GM19468 (cell line): Measurements from ENCODE around the gene SCO2.

Experiments
- ATAC-seq: cut with Tn5 transposase; IDR thresholded peaks from one replicate; pipeline ENCODE4 v1.9.1; 2021; ENCODE audit warnings: mild to moderate bottlenecking, moderate library complexity, moderate number of reproducible peaks; ENCODE audit not compliant: unreplicated experiment; ENCODE audit errors: extremely low read depth

Gene SCO2

DNA sequence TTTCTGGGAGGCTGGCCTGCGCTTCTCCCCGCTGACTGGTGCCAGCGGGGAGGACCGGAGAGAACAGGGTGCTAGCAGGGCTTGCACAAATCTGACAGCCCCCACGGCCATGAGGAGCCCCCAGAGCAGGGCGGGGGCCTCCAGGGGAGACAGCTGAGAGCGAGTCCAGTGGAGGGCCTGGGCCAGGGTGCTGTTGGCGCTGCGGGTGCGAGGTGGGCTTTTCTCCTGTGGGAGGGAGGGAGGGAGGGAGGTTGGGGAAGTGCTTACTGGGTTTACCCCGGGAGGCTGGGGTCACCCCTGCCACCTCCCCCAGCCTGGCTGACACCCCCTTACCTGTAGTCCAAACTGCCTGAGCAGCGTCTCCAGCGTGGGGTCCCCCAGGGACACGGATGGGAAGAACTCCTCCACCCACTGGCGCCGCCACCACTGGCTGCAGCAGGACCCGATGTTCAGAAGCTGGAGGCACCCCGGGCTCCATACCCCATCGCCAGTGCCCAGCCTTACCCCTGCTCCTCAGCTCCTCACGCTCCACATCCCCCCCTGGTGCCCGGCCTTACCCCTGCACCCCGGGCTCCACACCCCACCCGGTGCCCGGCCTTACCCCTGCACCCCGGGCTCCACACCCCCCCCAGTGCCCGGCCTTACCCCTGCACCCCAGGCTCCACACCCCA is 21.8 kb downstream of the SCO2 start:
- no peak for ATAC-seq

DNA sequence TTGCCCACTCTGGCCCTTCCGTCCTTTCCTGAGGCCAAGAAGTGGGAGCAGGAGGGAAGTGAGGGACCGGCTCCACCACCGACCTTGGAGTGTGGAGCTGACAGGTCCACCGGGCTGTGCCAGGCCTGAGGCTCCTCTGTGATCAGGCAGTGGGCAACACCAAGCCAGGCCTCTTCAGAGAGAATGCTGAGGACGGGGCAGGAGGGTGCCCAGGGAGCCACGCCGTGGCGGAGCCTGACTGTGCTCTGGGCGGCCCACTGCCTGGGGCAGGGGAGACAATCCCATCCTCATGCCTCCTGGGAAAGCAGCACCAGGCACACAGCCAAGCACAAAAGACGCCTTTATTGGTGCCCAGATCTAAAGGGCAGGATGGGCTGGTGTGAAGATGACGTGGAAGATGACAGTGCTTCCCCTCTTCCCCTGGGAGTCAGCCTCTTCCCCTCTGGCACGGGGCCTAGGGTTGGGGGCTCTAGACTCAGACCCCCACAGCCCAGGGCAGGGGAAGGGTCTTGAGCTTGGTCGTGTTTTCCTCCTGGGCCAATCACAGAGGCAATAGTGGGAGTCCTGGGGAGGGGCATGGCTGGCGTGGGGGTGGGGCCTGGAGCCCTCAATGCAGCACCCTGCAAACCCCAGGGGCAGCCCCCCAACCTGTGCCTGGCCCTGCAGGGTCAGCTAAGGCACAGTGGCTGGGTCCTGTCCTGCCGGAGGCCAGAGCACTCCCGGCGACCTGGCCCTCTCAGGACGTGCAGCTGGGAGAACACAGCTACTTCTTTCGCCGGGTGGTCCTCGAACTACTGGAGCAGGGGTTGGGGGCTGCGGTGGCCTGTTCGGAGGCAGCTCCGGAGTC is 22.5 kb downstream of the SCO2 start:
- no peak for ATAC-seq

DNA sequence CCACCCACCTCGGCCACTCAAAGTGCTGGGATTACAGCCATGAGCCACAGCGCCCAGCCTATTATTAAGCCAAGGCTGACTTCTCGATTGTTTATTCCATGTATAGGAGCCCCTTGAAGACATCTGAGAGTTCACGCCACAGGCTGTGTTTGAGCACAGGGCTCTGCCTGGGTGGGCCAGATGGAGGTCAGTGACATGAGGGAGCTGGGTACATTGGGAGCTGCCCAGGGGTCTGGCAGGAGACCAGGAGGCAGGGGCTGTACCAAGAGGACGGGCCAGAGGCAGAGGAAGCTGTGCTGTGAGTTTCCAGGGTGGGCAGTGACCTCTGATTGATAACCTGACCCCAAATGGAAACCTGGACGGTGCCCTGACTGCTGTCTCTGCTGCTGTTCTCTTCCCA is 23.3 kb downstream of the SCO2 start:
- ATAC-seq: no peak

DNA sequence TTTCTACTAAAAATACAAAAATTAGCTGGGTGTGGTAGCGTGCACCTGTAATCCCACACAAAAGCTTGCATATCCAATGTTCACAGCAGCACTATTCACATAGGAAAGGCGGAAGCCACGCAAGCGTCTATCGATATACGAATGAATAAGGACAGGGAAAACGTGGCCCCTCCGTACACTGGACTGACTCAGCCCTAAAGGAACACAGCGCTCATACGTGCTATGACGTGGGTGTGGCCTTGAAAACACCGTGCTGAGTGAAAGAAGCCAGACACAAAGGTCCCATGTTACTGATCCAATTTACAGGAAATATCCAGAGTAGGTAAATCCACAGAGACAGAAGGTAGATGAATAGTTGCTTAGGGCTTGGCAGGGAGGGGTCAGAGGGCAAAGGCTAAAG is 24.9 kb downstream of the SCO2 start:
- no peak for ATAC-seq

DNA sequence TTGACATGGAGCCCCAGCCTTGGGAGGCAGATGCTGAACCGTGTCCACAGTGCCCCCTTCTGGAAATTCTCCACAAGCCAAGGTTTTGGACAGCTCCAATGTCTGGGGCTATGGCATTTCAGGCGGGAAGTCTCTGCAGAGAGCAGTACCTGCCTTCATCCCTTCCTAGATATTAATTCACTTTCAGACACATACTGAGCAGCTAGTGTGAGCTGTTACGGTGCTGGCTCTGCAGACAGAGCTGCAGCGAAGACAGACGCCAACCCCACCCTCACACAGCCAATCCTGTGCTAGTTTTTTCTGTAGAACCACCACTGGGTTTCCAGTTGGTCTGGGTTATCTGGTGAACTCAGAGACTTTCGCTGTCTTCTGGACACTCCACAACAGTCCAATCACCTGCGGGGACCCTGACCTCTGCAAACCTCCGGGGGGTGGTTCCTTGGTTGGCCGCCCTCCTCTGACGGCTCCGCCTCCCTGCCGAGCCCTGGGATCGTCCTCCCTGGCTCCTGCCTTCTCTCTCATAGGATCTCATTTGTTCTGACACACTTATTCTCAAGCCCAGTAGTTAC is 27.0 kb downstream of the SCO2 start:
- ATAC-seq: no peak

DNA sequence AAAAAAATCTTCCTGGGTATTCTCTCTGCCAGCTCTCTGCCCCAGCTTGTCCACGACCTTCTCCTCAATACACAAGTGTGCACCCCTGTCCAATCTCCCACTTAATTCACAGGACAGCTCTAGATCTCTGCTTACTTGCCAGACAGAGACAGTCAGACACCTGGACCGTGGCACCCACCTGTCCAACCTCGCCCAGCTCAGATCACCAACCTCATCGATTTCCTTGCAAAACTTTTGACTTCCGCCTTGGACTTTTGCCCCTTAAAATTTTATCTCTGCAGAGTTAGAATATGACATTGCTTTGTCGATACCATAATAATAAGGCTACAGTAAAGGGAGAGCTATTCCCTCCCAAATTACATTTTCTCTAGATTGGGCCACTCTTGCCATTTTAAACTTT is 28.3 kb downstream of the SCO2 start:
- no peak for ATAC-seq

DNA sequence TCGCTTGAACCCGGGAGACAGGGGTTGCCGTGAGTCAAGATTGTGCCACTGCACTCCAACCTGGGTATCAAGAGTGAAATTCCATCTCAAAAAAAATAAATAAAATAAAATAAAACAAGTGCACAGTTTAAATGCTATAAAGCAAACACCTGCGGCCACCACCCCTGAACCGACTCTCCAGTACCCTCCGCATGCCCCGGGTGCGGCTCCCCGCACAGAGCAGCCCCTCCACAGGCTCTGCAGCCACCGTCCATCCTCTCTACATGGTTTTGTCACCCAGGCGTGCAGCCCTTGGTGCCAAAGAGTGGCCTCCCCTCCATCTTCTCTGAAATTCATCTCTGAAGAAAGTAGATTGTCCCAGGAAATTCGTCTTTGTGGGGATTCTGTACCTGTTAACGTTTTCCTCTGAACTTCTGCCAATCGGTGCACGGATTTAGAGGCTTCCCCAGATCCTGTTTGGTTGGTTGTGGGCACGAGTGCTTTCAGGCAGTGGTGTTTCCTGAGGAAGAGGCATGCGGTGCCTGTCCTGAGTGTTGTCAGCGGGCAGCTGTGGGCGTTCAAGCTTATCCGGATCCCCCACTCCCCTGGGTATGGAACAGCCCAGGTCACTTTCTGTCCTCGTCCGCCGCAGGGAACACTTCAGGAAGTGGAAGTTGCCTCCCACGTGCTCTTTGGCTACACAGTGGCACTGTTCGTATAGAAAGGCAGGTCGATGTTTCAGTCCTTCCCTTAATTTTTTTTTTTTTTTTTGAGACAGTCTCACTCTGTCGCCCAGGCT is 34.7 kb downstream of the SCO2 start:
- ATAC-seq: no peak

DNA sequence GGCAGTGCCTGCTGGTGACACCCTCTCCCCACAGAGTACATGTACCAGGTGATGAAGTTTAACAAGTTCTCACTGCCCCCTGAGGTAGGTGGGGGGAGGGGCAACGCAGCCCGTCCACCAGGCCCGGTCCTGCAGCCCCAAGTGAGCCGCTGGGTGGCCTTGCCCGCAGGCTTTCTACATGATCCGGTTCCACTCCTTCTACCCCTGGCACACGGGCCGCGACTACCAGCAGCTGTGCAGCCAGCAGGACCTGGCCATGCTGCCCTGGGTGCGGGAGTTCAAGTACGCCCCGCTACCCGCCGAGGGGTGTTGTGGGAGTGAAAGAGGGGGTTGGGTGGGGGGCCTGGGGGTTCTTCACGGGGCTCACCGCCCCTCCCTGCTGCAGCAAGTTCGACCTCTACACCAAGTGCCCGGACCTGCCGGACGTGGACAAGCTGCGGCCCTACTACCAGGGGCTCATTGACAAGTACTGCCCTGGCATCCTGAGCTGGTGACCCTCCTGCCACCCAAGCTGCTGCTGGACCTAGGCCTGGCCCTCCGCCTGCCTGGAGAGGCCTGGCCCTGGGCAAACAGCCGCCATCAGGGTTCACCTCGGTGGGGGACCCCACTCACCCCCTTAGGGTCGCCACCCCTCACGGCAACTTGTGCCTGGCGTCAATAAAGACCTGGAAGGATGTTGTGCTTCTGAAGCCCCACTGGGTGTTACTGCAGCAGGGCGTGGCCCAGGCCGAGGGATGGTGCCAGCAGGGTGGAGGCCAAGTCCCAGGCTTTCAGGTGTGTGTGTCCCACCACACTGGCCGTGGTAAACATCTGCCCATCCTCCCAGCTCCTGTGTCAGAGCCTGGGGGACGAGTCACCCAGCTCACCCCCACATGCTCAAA is 35.8 kb downstream of the SCO2 start:
- no peak for ATAC-seq

DNA sequence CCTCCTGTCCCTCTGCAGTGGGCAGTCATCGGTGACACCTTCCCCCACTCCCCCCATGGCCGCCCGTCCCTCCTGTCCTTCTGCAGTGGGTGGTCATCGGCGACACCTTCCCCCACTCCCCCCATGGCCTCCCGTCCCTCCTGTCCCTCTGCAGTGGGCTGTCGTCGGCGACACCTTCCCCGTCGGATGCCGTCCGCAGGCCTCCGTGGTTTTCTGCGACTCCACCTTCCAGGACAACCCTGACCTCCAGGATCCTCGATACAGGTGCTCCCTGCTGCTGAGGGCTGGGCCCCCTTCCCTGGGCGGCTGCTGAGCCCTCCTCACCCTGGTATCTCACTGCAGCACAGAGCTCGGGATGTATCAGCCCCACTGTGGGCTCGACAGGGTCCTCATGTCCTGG is 36.5 kb downstream of the SCO2 start:
- ATAC-seq: no peak

DNA sequence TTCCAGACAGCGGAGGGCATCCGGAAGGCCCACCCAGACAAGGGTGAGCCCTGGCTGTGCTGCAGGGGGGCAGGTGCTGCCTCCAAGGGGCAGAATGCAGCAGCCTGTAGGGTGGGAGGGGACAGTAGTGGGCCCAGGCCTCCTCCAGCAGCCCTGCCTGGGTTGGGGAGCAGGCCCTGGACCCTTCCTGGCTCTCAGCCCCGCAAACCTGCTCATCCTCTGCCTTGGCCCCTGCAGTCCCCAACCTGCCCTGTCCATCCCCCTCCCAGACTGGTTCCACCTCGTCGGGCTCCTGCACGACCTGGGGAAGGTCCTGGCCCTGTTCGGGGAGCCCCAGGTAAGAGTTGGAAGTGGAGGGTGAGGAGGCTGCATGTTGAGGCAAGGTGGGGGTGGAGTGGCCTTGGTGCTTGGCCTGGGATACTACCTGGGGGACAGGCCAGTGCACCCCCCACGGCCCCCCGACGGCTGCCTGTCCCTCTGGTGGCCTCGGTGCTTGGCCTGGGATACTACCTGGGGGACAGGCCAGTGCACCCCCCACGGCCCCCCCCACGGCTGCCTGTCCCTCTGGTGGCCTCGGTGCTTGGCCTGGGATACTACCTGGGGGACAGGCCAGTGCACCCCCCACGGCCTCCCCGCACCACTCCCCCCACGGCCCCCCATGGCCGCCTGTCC is 37.3 kb downstream of the SCO2 start:
- ATAC-seq: no peak

DNA sequence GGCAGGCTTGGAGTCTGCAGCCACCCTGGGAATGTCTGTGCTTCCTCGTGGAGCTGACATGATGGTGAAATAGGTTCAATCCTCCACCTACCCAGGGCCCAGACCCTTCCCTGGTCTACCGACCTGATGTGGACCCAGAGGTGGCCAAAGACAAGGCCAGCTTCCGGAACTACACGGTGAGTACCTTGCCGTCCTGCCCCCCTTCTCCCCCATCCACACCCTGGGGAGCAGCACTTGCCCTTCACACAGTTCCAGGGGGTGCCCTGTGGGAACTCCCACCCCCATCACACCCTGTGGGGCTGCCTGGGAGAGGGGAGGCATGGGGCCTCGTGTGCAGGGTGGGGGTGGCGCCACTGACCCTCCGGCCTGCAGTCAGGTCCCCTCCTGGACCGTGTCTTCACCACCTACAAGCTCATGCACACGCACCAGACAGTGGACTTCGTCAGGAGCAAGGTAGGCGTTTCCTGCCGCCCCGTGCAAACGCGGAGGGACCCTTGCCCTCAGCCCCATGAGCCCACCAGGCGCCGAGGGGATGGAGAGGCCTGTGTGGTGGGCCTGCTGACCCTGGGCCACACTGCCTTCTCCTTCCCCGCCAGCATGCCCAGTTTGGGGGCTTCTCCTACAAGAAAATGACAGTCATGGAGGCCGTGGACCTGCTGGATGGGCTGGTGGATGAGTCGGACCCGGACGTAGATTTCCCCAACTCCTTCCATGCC is 38.0 kb downstream of the SCO2 start:
- no peak for ATAC-seq

DNA sequence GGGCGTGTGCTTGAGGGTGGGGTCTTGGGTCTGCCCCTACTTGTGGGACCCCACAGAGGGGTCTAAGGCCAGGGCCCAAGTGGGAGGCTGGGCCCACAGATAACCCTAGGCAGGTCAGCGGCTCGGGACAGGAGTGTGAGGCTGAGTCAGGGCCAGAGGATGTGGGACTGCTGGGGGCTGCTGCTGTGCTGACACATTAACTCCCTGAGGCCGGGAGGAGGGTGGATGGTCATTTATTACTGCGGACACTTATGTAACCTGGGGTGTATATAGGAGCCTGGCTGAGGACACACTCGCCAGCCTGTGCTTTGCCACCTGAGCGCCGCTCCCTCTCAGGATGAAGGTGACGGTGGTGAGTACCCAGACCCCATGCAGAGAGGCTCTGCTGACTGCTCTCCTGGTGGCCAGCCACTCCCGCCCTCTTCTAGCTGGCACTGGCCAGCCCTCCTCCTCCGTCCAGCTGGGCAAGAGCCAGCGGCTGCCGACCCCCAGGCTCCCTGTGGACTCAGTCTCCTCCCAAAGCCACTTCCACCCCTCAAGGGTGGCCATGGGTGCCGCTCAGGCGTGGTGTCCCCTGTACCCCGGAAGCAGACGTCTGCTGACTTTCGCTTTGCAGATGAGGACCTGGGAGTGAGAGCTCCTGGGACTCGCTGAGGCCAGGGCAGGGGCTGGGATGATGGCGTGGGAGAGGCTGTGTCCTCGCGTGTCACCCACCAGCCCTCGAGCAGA is 38.7 kb downstream of the SCO2 start, which contains the start of gene MIOX:
Gene MIOX, plus strand, starts transcription at position 299 of the 729 bp plus-strand sequence. Its CDS starts 39 bp downstream, at position 338.
- ATAC-seq: no peak

DNA sequence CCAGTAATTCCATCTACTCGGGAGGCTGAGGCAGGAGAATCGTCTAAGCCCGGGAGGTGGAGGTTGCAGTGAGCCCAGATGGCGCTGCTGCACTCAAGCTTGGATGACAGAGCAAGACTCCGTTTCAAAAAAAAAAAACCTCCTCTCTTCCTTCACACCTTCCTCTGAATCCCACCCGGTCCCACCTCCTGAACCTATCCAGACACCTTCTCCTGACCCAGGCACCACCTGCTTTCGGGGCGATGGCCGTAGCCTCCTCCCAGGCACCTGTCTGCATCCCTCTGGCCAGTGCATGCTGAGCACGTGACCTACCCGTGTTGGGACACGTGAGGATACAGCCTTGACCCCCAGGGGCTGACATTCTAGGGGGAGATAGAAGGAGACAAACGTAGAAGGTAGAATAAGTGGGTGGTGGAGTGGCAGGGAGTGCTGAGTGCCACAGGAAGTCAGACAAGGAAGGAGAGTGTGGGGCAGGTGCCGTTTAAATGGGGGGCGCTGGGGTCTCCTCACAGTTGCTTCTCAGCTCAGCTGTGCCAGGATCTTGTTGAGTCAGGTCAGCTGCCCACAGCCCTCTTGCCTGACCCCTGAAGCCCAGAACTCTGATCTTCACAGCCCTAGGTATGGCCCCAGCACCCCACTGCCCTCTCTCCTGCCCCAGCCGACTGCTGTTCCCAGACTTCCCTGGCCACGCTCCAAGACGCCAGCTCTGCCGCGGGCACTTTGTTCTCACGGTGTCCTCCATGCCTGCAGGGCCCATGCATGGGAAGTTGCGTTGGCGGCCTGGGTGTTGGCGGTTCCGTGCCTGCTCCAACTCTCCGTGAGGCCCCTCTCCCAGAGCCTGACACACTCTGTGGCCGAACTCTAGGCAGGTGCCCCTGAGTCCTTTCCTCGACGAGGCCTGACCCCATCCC is 39.9 kb downstream of the SCO2 start:
- ATAC-seq: no peak

DNA sequence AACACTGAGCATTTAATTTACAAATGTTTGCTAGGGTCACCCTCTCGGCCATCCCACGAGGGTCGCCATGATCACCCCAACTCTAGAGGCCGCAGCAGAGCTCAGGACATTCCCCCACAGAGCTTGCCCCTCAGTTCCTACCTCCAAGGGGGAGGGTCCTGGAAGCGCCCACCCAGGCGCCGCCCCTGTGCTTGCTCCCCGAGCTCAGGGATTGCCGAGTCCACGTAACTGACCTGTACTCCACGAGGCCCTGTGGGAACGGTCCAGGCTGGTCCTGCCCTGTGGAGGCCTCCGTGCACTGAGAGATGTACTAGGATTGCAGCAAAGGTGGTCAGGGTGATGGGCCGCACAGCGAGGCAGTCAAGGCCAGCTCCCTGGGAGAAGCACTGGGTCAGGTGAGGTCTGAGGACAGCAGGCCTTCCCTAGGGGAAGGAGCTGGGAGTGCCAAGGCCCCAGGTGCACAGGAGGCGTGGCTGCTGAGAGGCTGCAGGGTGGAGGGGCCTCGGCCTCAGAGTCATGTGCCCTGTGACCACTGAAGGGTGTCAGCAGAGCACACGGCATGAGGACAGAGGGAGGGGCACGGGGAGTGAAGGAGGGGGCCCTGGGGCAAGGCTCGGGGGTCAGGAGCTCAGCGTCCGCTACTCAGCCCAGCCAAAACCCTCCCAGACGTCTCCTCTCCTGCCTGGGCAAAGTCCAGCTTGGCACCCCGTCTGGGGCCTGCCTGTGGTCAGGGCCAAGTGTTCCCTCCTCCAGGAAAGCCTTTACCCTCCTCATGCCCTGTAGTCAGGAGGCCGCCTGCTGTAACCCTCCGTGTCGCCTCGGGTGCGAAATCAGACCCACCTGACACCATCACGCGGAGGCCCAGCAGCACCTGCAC is 41.2 kb downstream of the SCO2 start:
- ATAC-seq: no peak

DNA sequence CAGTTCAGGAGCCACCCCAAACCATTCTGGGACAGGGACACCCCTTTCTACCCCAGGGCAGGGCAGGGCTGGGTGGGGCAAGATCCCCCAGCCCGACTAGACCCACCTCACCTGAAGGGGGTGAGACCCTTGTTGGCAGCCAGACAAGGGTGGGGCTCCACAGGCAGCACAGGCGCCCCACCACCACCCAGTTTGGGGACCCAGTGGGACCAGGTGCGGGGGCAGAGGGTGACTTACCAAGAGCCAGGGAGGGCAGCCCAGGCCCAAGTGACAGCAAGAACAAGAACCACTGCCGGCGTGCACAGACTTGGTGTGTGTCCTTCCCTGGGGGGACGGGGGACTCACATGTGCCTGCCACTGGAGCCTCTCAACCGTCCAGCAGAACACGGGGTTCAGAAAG is 41.8 kb downstream of the SCO2 start:
- ATAC-seq: no peak

DNA sequence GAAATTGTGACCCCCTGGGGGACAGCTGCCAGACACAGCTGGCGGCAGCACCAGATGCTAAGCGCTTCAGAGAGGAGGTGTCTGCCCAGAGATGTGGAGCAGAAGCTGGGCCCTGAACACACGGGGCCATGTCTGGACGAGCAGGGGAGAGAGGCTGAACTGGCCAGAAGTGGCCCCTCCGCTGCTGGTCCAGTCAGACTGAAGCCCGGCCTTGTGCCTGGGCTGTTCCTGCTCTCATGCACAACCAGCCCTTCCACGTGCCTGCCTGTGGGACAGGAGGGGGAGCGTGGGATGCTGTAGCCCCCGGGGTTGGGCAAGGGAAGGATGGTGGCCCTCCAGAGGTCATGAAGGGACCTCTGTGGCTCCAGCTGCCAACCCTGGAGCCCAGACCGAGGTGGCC is 42.3 kb downstream of the SCO2 start:
- ATAC-seq: no peak
